Psoas muscle (tissue), 8 donors: ENCODE results near the gene TMEM121. TPM values are rescaled to one million over a fixed set of nuclear protein-coding genes. Genes with fewer than 3 reads are reported as not detected.
A peak's percentile ranks its signal among the peaks of the same experiment; 100 is the strongest.

Experiments
- ATAC-seq, 4 donors: fragments of 200-7000 bp; cut with Tn5 transposase; one replicate each; pipeline ENCODE4 v1.9.1; 2020; ENCODE audit warnings: moderate library complexity in 3 of 4, mild to moderate bottlenecking in 2 of 4
- DNase-seq, 2 donors: peaks; one replicate each; pipeline ENCODE4 v3.0.0-alpha.2; 2020
- H3K27ac ChIP-seq: fragments of 200-600 bp; one replicate; pipeline ENCODE4 v1.8.0; 2022
- H3K27me3 ChIP-seq, 3 donors: fragments of 200-600 bp in 1 of 3; one replicate each; pipeline versions ENCODE4 v1.6.1 to v1.8.0; 2013 to 2022; ENCODE audit warnings: low read length in 2 of 3, mild to moderate bottlenecking in 2 of 3, moderate library complexity in 1 of 3; ENCODE audit not compliant: insufficient read depth in 3 of 3
- H3K36me3 ChIP-seq, 2 donors: fragments of 200-600 bp in 1 of 2; one replicate each; pipeline versions ENCODE4 v1.6.1 to v1.8.0; 2013 to 2022; ENCODE audit warnings: low read depth in 1 of 2, mild to moderate bottlenecking in 1 of 2, moderate library complexity in 1 of 2; ENCODE audit not compliant: insufficient read depth in 1 of 2
- H3K4me1 ChIP-seq: fragments of 200-600 bp; one replicate; pipeline ENCODE4 v1.8.0; 2022
- H3K4me3 ChIP-seq: fragments of 200-600 bp; one replicate; pipeline ENCODE4 v1.8.0; 2022; ENCODE audit warnings: mild to moderate bottlenecking
- H3K9me3 ChIP-seq: fragments of 200-600 bp; one replicate; pipeline ENCODE4 v1.8.0; 2022
- WGBS, 3 donors: extraction: QIAGEN DNeasy Blood & Tissue Kit; methylation state at CpG; one replicate each; pipeline versions ENCODE4 v1.1.6 to v1.1.7; 2013; 5-methylcytosine and 5-hydroxymethylcytosine counted together
- intact Hi-C, 2 donors: fragments of 100-400 bp; cut with DNase I; formaldehyde crosslinking; loops; one replicate each; pipeline versions ENCODE4 v1.11.0 to v1.14.2; 2022
- polyA plus RNA-seq, 3 donors: library from polyadenylated mRNA; stranded (reverse); fragments of 200-250 nt; gene quantifications; one replicate each; pipeline ENCODE4 v1.2.3, GENCODE V29; 2013
- total RNA-seq, 4 donors: library from RNA; stranded (reverse); fragmentation: NEBNext Ultra II Directional in 2 of 4; extraction: Animal tissue kit (Norgen Biotek cat#: 25700) in 2 of 4; gene quantifications; one replicate each; pipeline versions ENCODE4 v1.2.1 to v1.2.4, GENCODE V29; 2021 to 2023
- TF ChIP-seq, protein P1 (sequence below): fragments of 200-600 bp; IDR thresholded peaks from one replicate; pipeline ENCODE4 v1.8.0; 2022; ENCODE audit warnings: antibody characterized with exemption
- donor health status: healthy with polysubstance abuse.
- donor health status: DM: no; HTN: no; CAD: no; lungs with moderate emphysema.
- donor health status: Bipolar disorder and iron deficiency.
- donor health status: healthy.
- donor health status: DM: yes; HTN: yes; CAD: no.
- donor health status: DM: no; HTN: no; CAD: no.
- donor health status: DM: no; HTN: no; CAD: no.
- donor health status: DM: yes; HTN: yes; CAD: no.

TMEM121 gene
- total and polyA plus RNA-seq, 7 donors, result 0.08 to 0.60 (median 0.38) TPM

DNA sequence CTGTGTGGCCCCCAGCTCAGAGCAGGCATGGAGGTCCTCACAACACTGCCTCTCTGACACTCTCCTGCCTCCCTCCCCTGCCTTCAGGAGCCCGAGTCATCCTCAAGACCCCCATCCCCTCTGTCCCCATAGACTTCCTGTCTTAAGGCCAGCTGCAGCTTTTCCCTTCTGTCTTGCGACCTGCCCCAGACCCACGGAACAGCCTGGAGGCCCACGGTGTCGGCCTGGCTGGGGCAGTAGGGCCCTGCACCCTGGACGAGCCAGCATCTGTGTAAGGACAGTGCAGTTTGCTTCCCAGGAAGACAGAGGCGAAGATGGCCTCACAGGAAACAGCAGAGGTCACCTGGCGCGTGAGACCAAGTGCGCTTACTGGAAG is 25.7 kb upstream of the TMEM121 start:
- Histone ChIP-seq H3K27me3 (no peaks in the 10 kb centered on the region), H3K4me1 (peaks cover 6% of the 10 kb centered on the region), H3K36me3 (no peaks in the 10 kb centered on the region), H3K4me3 (no peak overlapping the region), H3K9me3 (no peaks in the 10 kb centered on the region), H3K27ac (no peak overlapping the region)
- ATAC-seq (no peak), DNase-seq (peak in 1 of 2 donors; percentile 49)
- TF ChIP-seq, protein P1, sequence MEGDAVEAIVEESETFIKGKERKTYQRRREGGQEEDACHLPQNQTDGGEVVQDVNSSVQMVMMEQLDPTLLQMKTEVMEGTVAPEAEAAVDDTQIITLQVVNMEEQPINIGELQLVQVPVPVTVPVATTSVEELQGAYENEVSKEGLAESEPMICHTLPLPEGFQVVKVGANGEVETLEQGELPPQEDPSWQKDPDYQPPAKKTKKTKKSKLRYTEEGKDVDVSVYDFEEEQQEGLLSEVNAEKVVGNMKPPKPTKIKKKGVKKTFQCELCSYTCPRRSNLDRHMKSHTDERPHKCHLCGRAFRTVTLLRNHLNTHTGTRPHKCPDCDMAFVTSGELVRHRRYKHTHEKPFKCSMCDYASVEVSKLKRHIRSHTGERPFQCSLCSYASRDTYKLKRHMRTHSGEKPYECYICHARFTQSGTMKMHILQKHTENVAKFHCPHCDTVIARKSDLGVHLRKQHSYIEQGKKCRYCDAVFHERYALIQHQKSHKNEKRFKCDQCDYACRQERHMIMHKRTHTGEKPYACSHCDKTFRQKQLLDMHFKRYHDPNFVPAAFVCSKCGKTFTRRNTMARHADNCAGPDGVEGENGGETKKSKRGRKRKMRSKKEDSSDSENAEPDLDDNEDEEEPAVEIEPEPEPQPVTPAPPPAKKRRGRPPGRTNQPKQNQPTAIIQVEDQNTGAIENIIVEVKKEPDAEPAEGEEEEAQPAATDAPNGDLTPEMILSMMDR, result no peak
- intact Hi-C loops, result no loop called here
- 70 to 82% (median 75%) methylated on average over 10 of the region's 10 CpGs for WGBS, 3 donors

DNA sequence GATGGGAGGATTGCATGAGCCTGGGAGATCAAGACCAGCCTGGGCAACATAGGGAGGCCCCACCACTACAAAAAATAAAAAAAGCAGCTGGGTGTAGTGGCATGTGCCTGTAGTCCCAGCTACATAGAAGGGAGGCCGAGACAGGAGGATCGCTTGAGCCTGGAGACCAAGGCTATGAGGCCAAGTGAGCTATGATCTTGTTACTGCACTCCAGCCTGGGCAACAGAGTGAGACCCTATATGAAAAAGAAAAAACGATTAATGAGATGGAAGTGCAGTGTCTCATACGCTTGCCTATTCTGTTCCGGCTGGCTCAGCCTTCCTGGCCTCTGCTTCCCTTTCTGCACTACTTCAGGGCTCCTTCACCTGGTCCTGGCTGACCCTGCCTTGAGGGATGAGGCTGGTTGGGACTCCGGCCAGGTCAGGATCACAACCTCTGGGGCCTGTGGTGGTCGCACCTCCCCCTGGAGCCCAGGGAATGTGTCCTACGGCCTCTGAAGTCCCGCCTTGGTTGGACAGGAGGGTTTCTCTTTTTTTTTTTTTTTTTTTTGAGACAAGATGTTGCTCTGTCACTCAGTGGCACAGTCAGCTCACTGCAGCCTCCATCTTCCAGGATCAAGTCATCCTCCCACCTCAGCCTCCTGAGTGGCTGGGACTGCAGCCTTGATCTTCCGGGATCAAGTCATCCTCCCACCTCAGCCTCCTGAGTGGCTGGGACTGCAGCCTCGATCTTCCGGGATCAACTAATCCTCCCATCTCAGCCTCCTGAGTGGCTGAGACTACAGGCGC is 24.7 kb upstream of the TMEM121 start:
- Histone ChIP-seq H3K36me3 (no peaks in the 10 kb centered on the region), H3K4me3 (no peak overlapping the region), H3K4me1 (no peaks in the 10 kb centered on the region), H3K27me3 (no peaks in the 10 kb centered on the region), H3K9me3 (no peaks in the 10 kb centered on the region), H3K27ac (no peak overlapping the region)
- 88 to 92% (median 88%) methylated on average over 13 of the region's 13 CpGs for WGBS, 3 donors
- DNase-seq (peak in 1 of 2 donors; percentile 13), ATAC-seq (no peak)
- intact Hi-C loops, result no loop called here
- TF ChIP-seq, protein P1, result no peak

DNA sequence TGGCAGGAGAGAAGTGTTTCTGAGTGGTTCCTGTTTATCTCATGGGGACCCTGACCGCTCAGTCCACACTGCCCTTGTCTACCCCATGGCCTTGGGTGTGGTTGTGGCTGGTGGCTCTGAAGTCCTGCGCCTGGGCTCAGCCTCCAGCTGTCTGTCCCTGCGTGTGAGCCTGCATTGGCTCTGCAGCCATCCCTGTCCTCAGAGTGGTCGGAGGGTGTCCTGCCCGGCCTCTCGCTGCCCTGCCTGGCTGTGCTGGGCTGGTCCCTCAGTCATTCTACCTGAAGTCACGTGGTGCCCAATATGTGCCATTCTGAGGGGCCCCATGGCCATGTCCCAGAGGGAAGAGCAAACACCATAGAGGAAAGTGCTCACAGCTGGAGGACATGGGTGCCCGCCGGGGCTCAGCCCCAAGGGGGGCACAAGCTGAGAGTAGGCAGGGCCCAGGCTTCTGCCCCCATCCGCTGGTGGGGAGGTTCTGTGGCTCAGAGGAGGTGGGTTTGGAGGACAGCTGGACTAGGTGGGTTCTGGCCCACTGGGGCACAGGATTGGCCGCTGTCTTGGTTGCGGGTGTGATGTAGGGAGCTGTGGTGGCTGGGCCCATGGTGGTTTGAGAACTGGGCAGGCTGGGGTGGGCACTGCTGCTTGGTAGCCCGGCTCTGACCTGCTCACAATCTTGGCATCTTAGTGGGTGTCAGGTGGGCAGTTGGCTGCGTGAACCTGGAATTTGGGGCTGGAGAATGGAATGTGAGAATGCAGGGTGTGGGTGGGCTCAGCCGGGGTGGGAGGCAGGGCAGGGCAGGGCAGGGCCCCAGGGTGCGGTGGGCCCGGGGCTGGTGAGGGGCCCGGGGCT is 23.7 kb upstream of the TMEM121 start:
- H3K4me3 ChIP-seq, result no peak overlapping the region
- H3K9me3 ChIP-seq, result no peaks in the 10 kb centered on the region
- 84 to 86% (median 85%) methylated on average over 17 to 18 of the region's 18 CpGs for WGBS, 3 donors
- H3K36me3 ChIP-seq, result no peaks in the 10 kb centered on the region
- TF ChIP-seq, protein P1, result no peak
- no peak for ATAC-seq
- peak in 1 of 2 donors; percentile 39 for DNase-seq
- H3K27ac ChIP-seq, result no peak overlapping the region
- no peaks in the 10 kb centered on the region for H3K27me3 ChIP-seq
- intact Hi-C loops, result no loop called here
- no peaks in the 10 kb centered on the region for H3K4me1 ChIP-seq

DNA sequence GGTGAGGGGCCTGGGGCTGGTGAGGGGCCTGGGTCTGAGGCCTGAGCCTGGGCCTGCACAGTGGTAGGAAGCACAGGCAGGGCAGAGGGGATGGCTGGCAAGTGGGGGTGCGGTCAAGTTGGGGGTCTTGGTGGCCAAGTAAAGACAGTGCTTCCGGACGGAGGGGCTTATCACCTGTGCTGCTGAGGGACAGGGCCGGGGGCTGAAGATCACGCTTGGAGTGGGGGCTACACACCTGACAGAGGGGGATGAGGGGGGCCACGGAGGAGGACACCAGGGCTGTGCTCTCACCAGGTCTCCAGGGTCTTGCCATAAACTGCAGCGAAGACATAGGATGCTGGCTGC is 23.1 kb upstream of the TMEM121 start:
- H3K4me3 ChIP-seq, result no peak overlapping the region
- H3K4me1 ChIP-seq, result no peaks in the 10 kb centered on the region
- TF ChIP-seq, protein P1, result no peak
- intact Hi-C loops, result no loop called here
- ATAC-seq (no peak), DNase-seq (peak in 1 of 2 donors; percentile 28)
- H3K27me3 ChIP-seq, result no peaks in the 10 kb centered on the region
- no peak overlapping the region for H3K27ac ChIP-seq
- no peaks in the 10 kb centered on the region for H3K9me3 ChIP-seq
- H3K36me3 ChIP-seq, result no peaks in the 10 kb centered on the region
- 87 to 91% (median 90%) methylated on average over 7 of the region's 7 CpGs for WGBS, 3 donors
